ENCODE results near the gene KRT14.
"Not testable (repeated sequence)": the region's sequence is repeated elsewhere in the genome, so short reads cannot be mapped to it uniquely, and the experiment has no call there.

Gene KRT14

DNA sequence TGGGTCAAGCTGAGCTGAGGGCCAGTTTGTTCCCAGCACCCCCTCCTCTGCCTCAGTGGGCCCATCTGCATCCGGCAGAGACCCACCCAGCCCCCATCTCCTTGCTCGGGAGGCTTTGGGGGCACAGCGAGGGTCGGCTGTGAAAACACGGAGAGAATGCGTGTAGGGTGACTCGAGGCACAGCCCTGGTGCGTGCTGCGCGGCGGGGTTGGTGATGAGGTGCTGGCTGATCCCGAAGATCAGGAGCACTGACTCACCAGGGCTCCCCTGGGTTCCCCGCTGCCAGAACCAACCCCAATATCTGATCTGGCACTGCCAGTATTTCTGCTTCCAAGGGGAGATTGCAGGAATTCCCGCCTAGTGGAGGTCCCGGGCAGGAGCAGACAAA, 45.2 kb upstream of the KRT14 start:
- TF ChIP-seq, protein P1, sequence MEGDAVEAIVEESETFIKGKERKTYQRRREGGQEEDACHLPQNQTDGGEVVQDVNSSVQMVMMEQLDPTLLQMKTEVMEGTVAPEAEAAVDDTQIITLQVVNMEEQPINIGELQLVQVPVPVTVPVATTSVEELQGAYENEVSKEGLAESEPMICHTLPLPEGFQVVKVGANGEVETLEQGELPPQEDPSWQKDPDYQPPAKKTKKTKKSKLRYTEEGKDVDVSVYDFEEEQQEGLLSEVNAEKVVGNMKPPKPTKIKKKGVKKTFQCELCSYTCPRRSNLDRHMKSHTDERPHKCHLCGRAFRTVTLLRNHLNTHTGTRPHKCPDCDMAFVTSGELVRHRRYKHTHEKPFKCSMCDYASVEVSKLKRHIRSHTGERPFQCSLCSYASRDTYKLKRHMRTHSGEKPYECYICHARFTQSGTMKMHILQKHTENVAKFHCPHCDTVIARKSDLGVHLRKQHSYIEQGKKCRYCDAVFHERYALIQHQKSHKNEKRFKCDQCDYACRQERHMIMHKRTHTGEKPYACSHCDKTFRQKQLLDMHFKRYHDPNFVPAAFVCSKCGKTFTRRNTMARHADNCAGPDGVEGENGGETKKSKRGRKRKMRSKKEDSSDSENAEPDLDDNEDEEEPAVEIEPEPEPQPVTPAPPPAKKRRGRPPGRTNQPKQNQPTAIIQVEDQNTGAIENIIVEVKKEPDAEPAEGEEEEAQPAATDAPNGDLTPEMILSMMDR (IDR thresholded peaks at IDR 0.05; ENCODE audit: unreplicated experiment in 3 of 3), result no peak
- Mint-ChIP-seq H3K27ac (no peak overlapping the region), H3K4me3 (no peak overlapping the region), H3K27me3 (ENCODE audit: low read depth) (peaks cover 8% of the 10 kb centered on the region), H3K36me3 (ENCODE audit: low read depth) (no peaks in the 10 kb centered on the region), H3K9me3 (no peaks in the 10 kb centered on the region), H3K4me1 (peaks cover 16% of the 10 kb centered on the region)

- Mint-ChIP-seq H3K27ac (no peak overlapping the region), H3K4me1 (peaks cover 18% of the 10 kb centered on the region), H3K4me3 (no peak overlapping the region), H3K9me3 (no peaks in the 10 kb centered on the region), H3K36me3 (ENCODE audit: low read depth) (no peaks in the 10 kb centered on the region), H3K27me3 (ENCODE audit: low read depth) (peaks cover 8% of the 10 kb centered on the region)
- TF ChIP-seq, protein P1 (IDR thresholded peaks at IDR 0.05; ENCODE audit: unreplicated experiment in 3 of 3), result no peak
These were observed 44.6 kb upstream of the KRT14 start for GRCh38 chr17:41631025-41631897.

GRCh38 chr17:41629826-41630670, 43.4 kb upstream of the KRT14 start:
- Mint-ChIP-seq H3K4me1 (peaks cover 14% of the 10 kb centered on the region), H3K36me3 (ENCODE audit: low read depth) (no peaks in the 10 kb centered on the region), H3K4me3 (no peak overlapping the region), H3K27ac (no peak overlapping the region), H3K27me3 (ENCODE audit: low read depth) (peaks cover 8% of the 10 kb centered on the region), H3K9me3 (no peaks in the 10 kb centered on the region)
- TF ChIP-seq, protein P1 (IDR thresholded peaks at IDR 0.05; ENCODE audit: unreplicated experiment in 3 of 3), result no peak

DNA sequence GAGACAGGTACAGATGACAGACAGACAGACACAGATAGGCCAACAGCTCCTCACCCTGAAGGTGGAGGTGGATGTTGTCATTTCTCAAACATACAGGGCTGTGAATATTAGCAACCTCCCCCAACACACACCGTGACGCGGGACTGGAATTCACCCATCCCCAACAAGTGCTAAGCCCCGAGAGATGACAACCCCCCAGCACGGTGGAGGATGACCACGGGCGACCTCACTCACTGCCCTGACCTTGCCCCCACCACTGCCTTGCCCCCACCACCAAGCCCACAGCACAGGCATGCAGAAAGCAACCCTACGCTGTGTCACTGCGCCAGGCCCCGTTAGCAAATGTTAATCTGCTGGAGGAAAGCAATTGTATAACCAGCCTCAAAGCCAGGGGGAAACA, 42.6 kb upstream of the KRT14 start:
- peaks cover 11% of the 10 kb centered on the region for H3K4me1 Mint-ChIP-seq
- H3K27ac Mint-ChIP-seq, result peak overlapping the region in 1 of 3 experiments; percentile 37
- no peak overlapping the region for H3K4me3 Mint-ChIP-seq

DNA sequence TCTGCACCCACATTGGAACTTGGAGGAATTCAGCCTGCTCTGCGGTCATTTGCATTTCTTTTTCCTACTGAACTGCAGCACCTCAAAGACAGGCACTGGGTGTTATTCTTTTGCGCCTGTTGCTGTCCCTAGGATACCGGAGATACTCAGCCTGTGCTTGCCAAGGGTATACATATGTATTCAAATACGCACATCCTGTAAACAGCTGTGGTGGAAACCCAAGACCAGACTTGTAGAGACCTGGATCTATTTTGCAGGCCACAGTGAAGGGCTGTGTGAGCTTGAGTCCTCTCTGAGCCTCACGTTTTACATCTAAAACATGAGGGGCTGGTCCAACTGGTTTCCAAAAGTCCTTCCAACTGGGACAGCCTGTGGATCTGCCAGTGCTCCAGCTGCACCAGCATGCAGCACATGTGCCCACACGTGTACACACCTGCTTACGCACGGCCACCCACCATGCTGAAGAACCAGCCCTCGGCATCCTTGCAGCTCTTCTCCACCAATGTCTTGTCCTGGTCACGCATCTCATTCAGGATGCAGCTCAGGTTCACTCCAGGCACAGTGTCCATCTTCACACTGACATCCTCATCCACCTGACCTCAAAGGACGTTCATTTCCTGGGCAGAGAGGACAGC, 42.0 kb upstream of the KRT14 start:
- peaks cover 13% of the 10 kb centered on the region for H3K27me3 Mint-ChIP-seq (ENCODE audit: low read depth)
- H3K4me3 Mint-ChIP-seq; H3K27ac Mint-ChIP-seq; H3K9me3 Mint-ChIP-seq; H3K36me3 Mint-ChIP-seq (ENCODE audit: low read depth): not testable (repeated sequence)
- H3K4me1 Mint-ChIP-seq, result peaks cover 11% of the 10 kb centered on the region

More for the DNA sequence above, 42.6 kb upstream of the KRT14 start:
- Mint-ChIP-seq H3K27me3 (ENCODE audit: low read depth) (peaks cover 13% of the 10 kb centered on the region), H3K9me3 (no peaks in the 10 kb centered on the region), H3K36me3 (ENCODE audit: low read depth) (no peaks in the 10 kb centered on the region)
- TF ChIP-seq, protein P1 (IDR thresholded peaks at IDR 0.05; ENCODE audit: unreplicated experiment in 3 of 3), result no peak

DNA sequence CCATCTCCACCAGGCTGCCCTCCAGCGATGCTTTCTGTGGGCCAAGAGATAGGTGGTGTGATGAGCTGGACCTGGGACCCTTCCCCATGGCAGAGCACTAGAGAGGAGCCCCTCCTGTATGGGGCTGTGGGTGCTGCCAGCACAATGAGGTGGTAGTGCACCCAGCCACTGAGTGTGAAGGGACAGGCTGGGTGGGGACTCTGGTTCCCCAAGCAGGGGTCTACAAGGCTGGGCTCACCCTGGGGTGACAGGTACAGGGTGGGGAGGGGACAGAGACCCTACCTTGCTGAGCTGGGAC, 41.3 kb upstream of the KRT14 start:
- H3K9me3 Mint-ChIP-seq; H3K4me3 Mint-ChIP-seq; H3K36me3 Mint-ChIP-seq (ENCODE audit: low read depth): not testable (repeated sequence)
- Mint-ChIP-seq H3K27me3 (ENCODE audit: low read depth) (peaks cover 13% of the 10 kb centered on the region), H3K4me1 (peaks cover 11% of the 10 kb centered on the region), H3K27ac (peak overlapping the region in 1 of 3 experiments; percentile 64)
